HG03097 (cell line): ENCODE measurements around the gene JAK3.

Experiments used
- ATAC-seq: cut with Tn5 transposase; IDR thresholded peaks from one replicate; pipeline ENCODE4 v1.9.1; 2021; ENCODE audit not compliant: unreplicated experiment, low FRiP score

JAK3 gene

GRCh38 chr19:17866312-17866963 lies 18.7 kb upstream of the JAK3 start:
- no peak for ATAC-seq

DNA sequence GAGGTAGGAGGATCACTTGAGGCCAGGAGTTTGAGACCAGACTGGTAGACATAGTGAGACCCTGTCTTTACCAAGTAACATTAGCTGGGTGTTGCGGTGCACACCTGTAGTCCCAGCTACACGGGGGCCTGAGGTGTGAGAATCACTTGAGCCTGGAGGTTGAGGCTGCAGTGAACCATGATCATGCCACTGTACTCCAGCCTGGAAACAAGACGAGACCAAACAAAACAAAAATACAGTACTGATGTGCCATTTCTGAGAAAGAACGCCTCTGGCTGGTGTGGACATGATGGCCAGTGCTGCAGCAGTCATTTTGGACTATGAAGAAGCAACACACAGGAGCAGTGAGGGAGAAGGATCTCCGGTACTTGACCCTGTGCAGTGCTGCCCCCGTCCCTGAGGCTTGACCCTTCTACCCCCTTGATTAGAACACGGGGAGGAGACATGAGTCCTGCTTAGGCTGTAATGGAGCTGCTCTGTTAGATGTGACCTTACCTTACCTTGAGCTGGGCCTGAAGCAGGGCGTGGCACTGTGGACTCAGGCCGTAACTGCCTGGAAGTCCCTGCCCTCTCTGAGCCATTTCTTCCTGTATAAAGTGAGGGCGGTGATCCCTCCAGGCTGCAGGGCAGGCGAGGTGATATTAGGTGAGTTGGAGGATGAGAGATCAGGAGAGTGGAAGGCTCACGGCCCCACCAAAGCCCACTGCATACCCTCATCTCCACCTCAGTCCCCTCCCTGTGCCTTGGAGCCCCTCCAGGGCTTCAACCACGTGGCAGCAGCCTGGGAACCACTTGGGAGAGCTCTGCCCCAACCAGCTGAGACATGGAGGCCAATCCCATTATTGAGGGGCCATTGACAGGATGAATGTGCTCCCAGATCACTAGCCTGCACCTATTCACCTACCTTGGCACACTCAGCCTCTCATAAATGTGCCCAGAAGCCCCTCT lies 17.9 kb upstream of the JAK3 start:
- no peak for ATAC-seq

DNA sequence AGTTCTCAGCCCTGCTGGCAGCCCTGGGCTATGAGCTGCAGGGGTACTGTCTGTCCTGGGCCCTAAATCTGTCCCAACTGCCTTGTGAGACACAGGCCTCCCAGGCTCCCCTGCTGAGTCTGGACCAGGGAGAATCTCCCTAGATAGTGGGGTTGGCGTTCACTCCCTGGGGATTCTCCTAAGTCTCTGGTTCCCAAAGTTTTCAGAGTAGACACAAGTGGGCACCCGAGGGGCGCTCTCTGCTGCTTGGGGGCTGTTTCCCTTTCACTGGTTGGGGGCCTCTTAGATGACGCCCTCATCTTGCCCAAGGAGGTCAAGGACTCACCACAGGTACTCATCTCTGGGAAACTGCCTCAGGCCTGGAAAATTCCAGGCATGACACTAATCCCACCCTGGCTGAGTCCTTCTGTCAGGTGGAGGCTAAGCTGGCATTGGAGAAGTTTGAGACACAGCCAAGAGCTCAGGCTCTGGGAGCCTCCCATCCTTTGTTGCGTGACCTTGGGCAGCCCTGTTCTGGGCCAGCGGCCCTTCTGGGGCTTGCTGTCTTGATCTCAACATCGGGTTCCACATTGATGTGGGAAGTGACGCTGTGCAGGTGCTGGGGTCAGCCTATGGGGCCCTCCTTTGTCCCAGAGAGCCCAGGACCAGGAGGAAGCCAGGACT lies 15.9 kb upstream of the JAK3 start:
- ATAC-seq, result no peak

DNA sequence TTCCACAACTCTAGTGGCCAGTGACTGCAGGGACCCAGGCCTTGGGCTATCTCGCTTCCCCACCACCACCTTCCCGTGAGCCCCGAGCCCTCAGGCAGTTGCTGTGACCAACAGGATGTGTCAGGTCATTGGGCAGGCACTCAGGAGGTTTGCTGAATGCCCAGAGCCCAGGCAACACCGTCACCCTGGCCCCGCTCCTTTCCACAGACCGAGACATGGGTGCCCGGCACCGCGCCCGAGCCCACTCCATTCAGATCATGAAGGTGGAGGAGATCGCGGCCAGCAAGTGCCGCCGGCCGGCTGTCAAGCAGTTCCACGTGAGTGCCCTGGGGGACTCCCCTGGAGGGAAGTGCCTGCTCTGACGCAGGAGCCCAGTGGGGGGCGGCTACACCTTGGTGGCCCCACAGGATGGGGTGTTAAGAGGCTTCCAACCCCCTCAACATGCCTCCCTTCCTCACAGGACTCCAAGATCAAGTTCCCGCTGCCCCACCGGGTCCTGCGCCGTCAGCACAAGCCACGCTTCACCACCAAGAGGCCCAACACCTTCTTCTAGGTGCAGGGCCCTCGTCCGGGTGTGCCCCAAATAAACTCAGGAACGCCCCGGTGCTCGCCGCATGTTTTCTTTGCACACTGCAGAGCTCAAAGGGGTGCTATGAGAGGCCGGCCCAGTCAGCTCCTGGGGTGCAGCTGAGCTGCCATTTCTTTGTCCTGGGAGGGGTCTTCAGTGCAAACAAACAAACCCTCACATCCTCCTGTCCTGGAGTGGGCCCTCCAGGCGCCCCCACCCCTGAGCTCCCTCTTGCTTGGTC lies 15.1 kb upstream of the JAK3 start:
- ATAC-seq, result no peak

- no peak for ATAC-seq
These were observed 14.0 kb upstream of the JAK3 start for GRCh38 chr19:17861542-17862402.

DNA sequence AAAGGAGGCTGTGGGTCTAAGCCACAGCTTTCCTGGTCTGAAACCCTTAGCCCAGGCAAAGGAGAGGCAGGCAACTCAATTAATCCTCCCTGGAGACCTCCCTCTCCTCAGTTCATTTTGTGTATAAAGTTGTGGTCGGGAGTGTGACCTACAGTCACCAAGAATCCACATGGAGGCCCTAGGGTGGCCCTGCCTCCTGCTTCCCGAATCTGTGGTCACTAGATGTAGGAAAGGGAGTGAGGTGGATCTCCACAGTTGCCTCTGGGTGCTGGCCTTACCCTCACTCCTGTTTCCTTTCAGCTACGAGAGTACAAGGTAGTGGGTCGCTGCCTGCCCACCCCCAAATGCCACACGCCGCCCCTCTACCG lies 13.2 kb upstream of the JAK3 start:
- ATAC-seq, result no peak

- no peak for ATAC-seq
These were observed 12.7 kb upstream of the JAK3 start for GRCh38 chr19:17860331-17860992.

DNA sequence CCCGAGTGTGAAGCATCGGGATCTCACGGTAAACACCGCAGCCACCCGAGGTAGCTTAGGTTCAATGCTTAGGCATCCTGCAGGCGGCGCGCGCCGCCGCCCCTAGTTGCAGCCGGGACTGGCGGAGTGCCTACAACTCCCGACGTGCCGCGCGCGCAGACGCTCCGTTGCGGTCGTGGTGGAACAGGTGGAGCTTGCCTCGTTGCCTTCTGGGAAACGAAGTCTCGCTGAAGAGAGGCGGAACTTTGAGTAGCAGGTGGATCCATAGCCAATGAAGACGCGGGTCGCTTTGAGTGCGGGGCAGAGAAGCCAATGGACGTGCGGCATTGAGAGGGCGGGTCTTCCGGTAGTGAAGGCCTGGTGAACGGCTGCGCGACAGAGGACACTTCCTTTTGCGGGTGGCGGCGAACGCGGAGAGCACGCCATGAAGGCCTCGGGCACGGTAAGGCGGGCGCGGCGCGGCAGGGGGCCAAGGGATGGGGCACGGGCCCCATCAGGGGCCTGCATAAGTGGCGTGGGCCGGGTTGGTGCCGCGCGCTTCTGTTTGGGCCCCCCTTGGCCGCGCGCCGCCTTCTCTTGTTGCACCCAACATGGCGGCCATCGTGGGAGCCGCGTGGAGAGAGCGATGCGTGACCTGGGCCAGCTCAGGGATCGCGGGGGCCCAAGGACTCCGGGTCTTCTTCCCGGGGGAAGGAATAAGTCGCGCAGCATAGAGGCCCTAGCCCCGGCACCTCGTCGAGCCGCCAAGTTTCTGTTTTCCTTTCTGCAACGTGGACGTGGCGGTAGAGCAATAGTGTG lies 11.9 kb upstream of the JAK3 start, which contains the start of gene RPL18A:
Gene RPL18A, plus strand, starts transcription at position 378 of the 798 bp plus-strand sequence. Its CDS starts 47 bp downstream, at position 425.
- ATAC-seq, result peak; percentile 96

- no peak for ATAC-seq
These were observed 7.7 kb upstream of the JAK3 start for GRCh38 chr19:17855280-17856152.

DNA sequence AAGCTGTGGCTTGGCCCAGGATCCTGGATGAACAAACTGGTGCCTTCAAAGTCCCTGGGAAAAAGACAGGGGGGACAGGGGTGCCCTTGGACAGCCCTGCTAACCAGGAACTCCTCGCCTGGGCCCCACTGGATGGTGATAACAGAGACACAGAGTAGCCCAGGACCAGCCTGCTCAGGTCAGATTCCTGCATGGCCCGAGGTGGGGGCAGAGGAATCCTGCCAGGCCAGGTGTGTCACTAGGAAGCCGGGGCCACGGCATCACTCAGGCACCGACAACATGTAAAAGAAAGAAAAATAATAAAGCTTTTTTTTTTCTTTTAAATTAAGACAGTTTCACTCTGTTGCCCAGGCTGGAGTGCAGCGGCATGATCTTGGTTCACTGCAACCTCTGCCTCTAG lies 6.3 kb upstream of the JAK3 start:
- no peak for ATAC-seq

DNA sequence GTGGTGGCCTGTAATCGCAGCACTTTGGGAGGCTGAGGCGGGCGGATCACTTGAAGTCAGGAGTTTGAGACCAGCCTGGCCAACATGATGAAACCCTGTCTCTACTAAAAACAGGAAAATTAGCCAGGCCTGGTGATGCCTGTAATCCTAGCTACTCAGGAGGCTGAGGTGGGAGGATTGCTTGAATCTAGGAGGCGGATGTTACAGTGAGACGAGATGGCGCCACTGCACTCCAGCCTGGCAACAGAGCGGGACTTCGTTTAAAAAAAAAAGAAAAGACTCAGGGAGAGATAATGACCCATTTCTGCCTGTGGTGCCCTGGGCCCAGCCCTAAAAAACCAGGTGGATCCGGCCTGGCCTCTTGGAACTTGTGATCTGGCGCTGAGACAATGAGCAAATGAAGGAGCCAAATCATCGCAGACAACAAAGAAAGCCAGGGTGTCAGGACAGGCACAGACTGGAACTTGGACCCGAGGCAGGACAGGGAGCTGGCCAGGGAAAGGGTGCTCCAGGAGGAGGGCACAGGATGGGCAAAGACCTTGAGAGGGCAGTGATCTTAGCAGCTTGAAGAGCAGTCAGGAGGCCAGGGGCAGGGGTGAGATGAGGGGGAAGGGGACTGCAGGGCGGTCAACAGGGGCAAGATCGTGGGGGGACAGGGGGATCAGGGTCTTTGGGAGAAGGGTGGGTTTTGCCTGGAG lies 962 bp upstream of the JAK3 start:
- ATAC-seq, result no peak

DNA sequence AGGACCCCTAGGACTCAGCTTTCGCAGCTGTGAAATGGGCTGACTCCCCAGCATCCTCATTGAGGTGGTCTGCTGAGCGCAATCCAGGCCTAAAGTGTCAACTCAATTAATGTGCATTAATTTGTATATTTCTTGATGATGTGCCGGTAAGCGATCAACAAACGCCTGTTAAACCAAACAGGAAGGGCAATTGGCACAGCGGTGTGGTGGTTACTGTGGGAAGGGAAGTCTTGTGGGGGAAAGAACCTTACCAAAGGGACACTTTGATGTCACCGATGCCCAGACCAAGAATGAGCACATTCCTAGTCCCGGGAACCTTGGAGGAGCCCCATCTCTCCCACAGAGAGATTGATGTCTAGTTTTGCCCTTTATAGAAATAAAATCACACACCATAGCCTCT lies 1.6 kb downstream of the JAK3 start:
- no peak for ATAC-seq

- ATAC-seq, result no peak
These were observed 3.8 kb downstream of the JAK3 start for GRCh38 chr19:17843908-17844490.

- ATAC-seq, result no peak
These were observed 4.4 kb downstream of the JAK3 start for GRCh38 chr19:17843292-17843827.

GRCh38 chr19:17842663-17843291 lies 5.0 kb downstream of the JAK3 start:
- ATAC-seq, result no peak
